GM10266 (cell line): Measurements from ENCODE around the gene CLN6.

Experiments
- DNase-seq: peaks from one replicate; pipeline ENCODE4 v3.0.0; 2012; ENCODE audit errors: extremely low spot score
- CTCF ChIP-seq: IDR thresholded peaks from 2 replicates; pipeline ENCODE4 v1.5.1; 2012; ENCODE audit warnings: mild to moderate bottlenecking, low read depth; ENCODE audit not compliant: control insufficient read depth, insufficient read depth; ENCODE audit errors: missing control alignments

The CLN6 gene

GRCh38 chr15:68199340-68199739 lies 30.2 kb downstream of the CLN6 start:
- no peak for DNase-seq
- no peak for TF ChIP-seq CTCF

DNA sequence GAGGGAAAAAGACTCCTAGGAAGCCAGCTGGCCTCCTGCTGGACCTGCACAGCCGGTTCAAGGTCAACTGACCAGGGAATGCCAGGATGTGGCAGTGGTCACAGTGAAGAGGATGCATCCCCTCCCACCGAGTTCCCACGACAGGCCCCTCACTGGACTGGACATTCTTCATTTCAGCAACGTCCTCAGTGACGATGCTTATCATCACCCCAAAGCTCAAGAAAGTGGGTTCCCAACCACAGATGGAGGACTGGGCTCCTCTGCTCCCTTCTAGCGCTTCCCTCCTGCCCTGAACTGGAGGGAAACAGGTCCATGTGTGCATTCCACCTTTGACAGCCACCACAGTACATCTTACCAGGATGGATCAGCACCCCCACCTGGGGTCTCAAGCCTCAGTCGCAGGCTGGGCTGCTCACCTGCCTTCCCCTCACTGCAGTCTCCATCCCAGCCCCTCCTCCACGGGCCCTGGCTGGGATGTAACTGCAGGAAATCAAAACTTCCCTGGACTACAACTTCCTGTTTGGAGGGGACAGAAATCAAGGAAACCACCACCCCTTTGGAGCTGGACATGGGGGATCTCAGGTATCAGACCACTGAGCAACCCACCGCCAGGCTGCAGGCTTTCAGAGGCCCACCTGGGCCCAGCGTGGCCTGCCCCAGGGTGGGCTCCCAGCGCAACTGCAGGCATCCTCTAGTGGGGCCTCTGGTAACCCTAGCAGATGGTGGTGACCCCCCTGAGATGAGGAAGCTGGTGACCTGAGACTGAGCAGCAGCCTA lies 31.7 kb downstream of the CLN6 start:
- DNase-seq: no peak
- no peak for TF ChIP-seq CTCF

- no peak for DNase-seq
- no peak for TF ChIP-seq CTCF
Measured at GRCh38 chr15:68197170-68197492, 32.4 kb downstream of the CLN6 start.

GRCh38 chr15:68196445-68197169 lies 32.9 kb downstream of the CLN6 start:
- no peak for TF ChIP-seq CTCF
- DNase-seq: no peak

GRCh38 chr15:68195336-68196112 lies 34.0 kb downstream of the CLN6 start:
- TF ChIP-seq CTCF: no peak
- DNase-seq: no peak

- DNase-seq: no peak
- no peak for TF ChIP-seq CTCF
Measured at GRCh38 chr15:68192804-68193486, 36.6 kb downstream of the CLN6 start.
